Ovary (tissue), 3 donors: Measurements from ENCODE around the gene NLK.

Experiments used
- EP300 ChIP-seq: sonication (generic); formaldehyde crosslinking; IDR thresholded peaks from one replicate; pipeline ENCODE4 v1.6.1; 2017; ENCODE audit warnings: antibody characterized with exemption
- POLR2A ChIP-seq: fragments of 450-650 bp; IDR thresholded peaks from one replicate; pipeline ENCODE4 v1.6.1; 2017; ENCODE audit warnings: antibody characterized with exemption, mild to moderate bottlenecking, moderate library complexity
- TF ChIP-seq, protein P1 (sequence below), 3 donors: fragments of 450-650 bp in 2 of 3; fragments of 200-600 bp in 1 of 3; IDR thresholded peaks; one replicate each; pipeline versions ENCODE4 v1.5.1 to v1.8.0; 2016 to 2022; ENCODE audit warnings: antibody characterized with exemption in 3 of 3, mild to moderate bottlenecking in 1 of 3
- donor health status: DM: no; HTN: no; CAD: no.

GRCh38 chr17:28087743-28088142, 45.3 kb downstream of the NLK start:
- TF ChIP-seq, protein P1, sequence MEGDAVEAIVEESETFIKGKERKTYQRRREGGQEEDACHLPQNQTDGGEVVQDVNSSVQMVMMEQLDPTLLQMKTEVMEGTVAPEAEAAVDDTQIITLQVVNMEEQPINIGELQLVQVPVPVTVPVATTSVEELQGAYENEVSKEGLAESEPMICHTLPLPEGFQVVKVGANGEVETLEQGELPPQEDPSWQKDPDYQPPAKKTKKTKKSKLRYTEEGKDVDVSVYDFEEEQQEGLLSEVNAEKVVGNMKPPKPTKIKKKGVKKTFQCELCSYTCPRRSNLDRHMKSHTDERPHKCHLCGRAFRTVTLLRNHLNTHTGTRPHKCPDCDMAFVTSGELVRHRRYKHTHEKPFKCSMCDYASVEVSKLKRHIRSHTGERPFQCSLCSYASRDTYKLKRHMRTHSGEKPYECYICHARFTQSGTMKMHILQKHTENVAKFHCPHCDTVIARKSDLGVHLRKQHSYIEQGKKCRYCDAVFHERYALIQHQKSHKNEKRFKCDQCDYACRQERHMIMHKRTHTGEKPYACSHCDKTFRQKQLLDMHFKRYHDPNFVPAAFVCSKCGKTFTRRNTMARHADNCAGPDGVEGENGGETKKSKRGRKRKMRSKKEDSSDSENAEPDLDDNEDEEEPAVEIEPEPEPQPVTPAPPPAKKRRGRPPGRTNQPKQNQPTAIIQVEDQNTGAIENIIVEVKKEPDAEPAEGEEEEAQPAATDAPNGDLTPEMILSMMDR (IDR thresholded peaks at IDR 0.05): no peak
- TF ChIP-seq EP300 (no peak), POLR2A (no peak)
